WTC11 (cell line): Measurements from ENCODE around the gene SERPING1. TPM values are rescaled to one million over a fixed set of nuclear protein-coding genes. Genes with fewer than 3 reads are reported as not detected.

ENCODE experiments used
- ATAC-seq: fragments of 200-7000 bp; cut with Tn5 transposase; 2 replicates; pipeline ENCODE4 v1.10.0; 2021; ENCODE audit warnings: mild to moderate bottlenecking, moderate library complexity
- CTCF ChIA-PET: fragments of 300-600 bp; sonication (Branson Sonifier 250); formaldehyde crosslinking; loops from one replicate; lab custom pipeline; 2021; ENCODE audit warnings: antibody characterized with exemption; lab: Charles Lee
- POLR2A ChIA-PET: fragments of 350-600 bp; sonication (Branson Sonifier 250); formaldehyde crosslinking; loops from one replicate; lab custom pipeline; 2021; ENCODE audit warnings: antibody characterized with exemption; lab: Charles Lee
- DNase-seq: peaks from one replicate; pipeline ENCODE4 v3.0.0; 2021; ENCODE audit warnings: low spot score
- H3K27ac Mint-ChIP-seq: 2 replicates; pipeline ENCODE4 v1.8.0; 2021; ENCODE audit warnings: mixed read lengths
- H3K27me3 Mint-ChIP-seq: 2 replicates; pipeline ENCODE4 v1.8.0; 2021; ENCODE audit warnings: low read depth, mild to moderate bottlenecking, moderate library complexity, mixed read lengths
- H3K36me3 Mint-ChIP-seq: 2 replicates; pipeline ENCODE4 v1.8.0; 2021; ENCODE audit warnings: mixed read lengths
- H3K4me1 Mint-ChIP-seq: 2 replicates; pipeline ENCODE4 v1.8.0; 2022; ENCODE audit warnings: mixed read lengths
- H3K4me3 Mint-ChIP-seq: 2 replicates; pipeline ENCODE4 v1.8.0; 2021; ENCODE audit warnings: mild to moderate bottlenecking, moderate library complexity, mixed read lengths
- H3K9me3 Mint-ChIP-seq: 2 replicates; pipeline ENCODE4 v1.8.0; 2021; ENCODE audit warnings: mixed read lengths
- ATF1 ChIP-seq: sonication (generic); formaldehyde crosslinking; IDR thresholded peaks from 2 replicates; pipeline ENCODE4 v1.8.1; 2023; ENCODE audit warnings: mild to moderate bottlenecking, moderate library complexity, missing genetic modification reagents
- ATF6 ChIP-seq: sonication (generic); formaldehyde crosslinking; IDR thresholded peaks from 2 replicates; pipeline ENCODE4 v1.8.1; 2023; ENCODE audit warnings: mild to moderate bottlenecking, missing genetic modification reagents
- CBFB ChIP-seq: sonication (generic); formaldehyde crosslinking; IDR thresholded peaks from 2 replicates; pipeline ENCODE4 v1.8.1; 2022; ENCODE audit warnings: mild to moderate bottlenecking, low read depth, missing genetic modification reagents
- CREB1 ChIP-seq: sonication (generic); formaldehyde crosslinking; IDR thresholded peaks from 2 replicates; pipeline ENCODE4 v1.8.0; 2023; ENCODE audit warnings: mild to moderate bottlenecking, missing genetic modification reagents
- EMX1 ChIP-seq: fragments of 250-450 bp; sonication (Bioruptor Pico); IDR thresholded peaks from 2 replicates; pipeline ENCODE4 v1.8.0; 2021; ENCODE audit warnings: mild to moderate bottlenecking
- ERG ChIP-seq: fragments of 250-450 bp; sonication (Bioruptor Pico); IDR thresholded peaks from 2 replicates; pipeline ENCODE4 v1.8.0; 2021; ENCODE audit warnings: mild to moderate bottlenecking
- FOXJ3 ChIP-seq: sonication (generic); formaldehyde crosslinking; IDR thresholded peaks from 2 replicates; pipeline ENCODE4 v1.9.0; 2021; ENCODE audit warnings: missing genetic modification reagents, mild to moderate bottlenecking, borderline replicate concordance
- FOXK1 ChIP-seq: sonication (generic); formaldehyde crosslinking; IDR thresholded peaks from 2 replicates; pipeline ENCODE4 v1.8.0; 2022; ENCODE audit warnings: mild to moderate bottlenecking, moderate library complexity, missing genetic modification reagents
- GABPB1 ChIP-seq: sonication (generic); formaldehyde crosslinking; IDR thresholded peaks from 2 replicates; pipeline ENCODE4 v1.8.1; 2023; ENCODE audit warnings: mild to moderate bottlenecking, missing genetic modification reagents
- HMGA2 ChIP-seq: fragments of 250-450 bp; sonication (Bioruptor Pico); IDR thresholded peaks from 2 replicates; pipeline ENCODE4 v1.4.0; 2021; ENCODE audit warnings: mild to moderate bottlenecking, moderate library complexity
- JAZF1 ChIP-seq: fragments of 250-450 bp; sonication (Bioruptor Pico); IDR thresholded peaks from 2 replicates; pipeline ENCODE4 v1.9.0; 2021; ENCODE audit warnings: moderate library complexity, mild to moderate bottlenecking, inconsistent platforms
- KAT7 ChIP-seq: sonication (generic); formaldehyde crosslinking; IDR thresholded peaks from 2 replicates; pipeline ENCODE4 v1.8.1; 2023; ENCODE audit warnings: missing genetic modification reagents, mild to moderate bottlenecking, borderline replicate concordance
- NFATC4 ChIP-seq: fragments of 250-450 bp; sonication (Bioruptor Pico); IDR thresholded peaks from 2 replicates; pipeline ENCODE4 v1.9.0; 2021; ENCODE audit warnings: mild to moderate bottlenecking
- NR1H2 ChIP-seq: sonication (generic); formaldehyde crosslinking; IDR thresholded peaks from 2 replicates; pipeline ENCODE4 v1.9.0; 2021; ENCODE audit warnings: mild to moderate bottlenecking, moderate library complexity, missing genetic modification reagents
- TCF7 ChIP-seq: sonication (generic); formaldehyde crosslinking; IDR thresholded peaks from 2 replicates; pipeline ENCODE4 v1.8.0; 2022; ENCODE audit warnings: mild to moderate bottlenecking, low read depth, missing genetic modification reagents, moderate library complexity
- TP53 ChIP-seq: sonication (generic); formaldehyde crosslinking; IDR thresholded peaks from 2 replicates; pipeline ENCODE4 v1.8.1; 2023; ENCODE audit warnings: mild to moderate bottlenecking, missing genetic modification reagents
- ZNF416 ChIP-seq: fragments of 250-450 bp; sonication (Bioruptor Pico); IDR thresholded peaks from 2 replicates; pipeline ENCODE4 v1.9.0; 2021; ENCODE audit warnings: mild to moderate bottlenecking, inconsistent platforms
- ZNF423 ChIP-seq: fragments of 250-450 bp; sonication (Bioruptor Pico); IDR thresholded peaks from 2 replicates; pipeline ENCODE4 v2.1.2; 2022; ENCODE audit warnings: mild to moderate bottlenecking, moderate library complexity
- ZNF671 ChIP-seq: fragments of 250-450 bp; sonication (Bioruptor Pico); IDR thresholded peaks from 2 replicates; pipeline ENCODE4 v1.8.0; 2021; ENCODE audit warnings: mild to moderate bottlenecking
- total RNA-seq: library from RNA; stranded (reverse); gene quantifications from 3 replicates; pipeline ENCODE4 v1.2.3, GENCODE V29; 2021
- TF ChIP-seq, protein P1 (sequence below): sonication (generic); formaldehyde crosslinking; conservative IDR thresholded peaks from 2 replicates; pipeline ENCODE4 v1.8.1; 2022; ENCODE audit warnings: mild to moderate bottlenecking, missing genetic modification reagents
- TF ChIP-seq, protein P2 (sequence below): sonication (generic); formaldehyde crosslinking; IDR thresholded peaks from 2 replicates; pipeline ENCODE4 v1.8.0; 2022; ENCODE audit warnings: mild to moderate bottlenecking, missing genetic modification reagents
- TF ChIP-seq, protein P3 (sequence below): fragments of 250-450 bp; sonication (Bioruptor Pico); IDR thresholded peaks from 2 replicates; pipeline ENCODE4 v1.9.0; 2021; ENCODE audit warnings: mild to moderate bottlenecking
- TF ChIP-seq, protein P4 (sequence below): sonication (generic); formaldehyde crosslinking; IDR thresholded peaks from 2 replicates; pipeline ENCODE4 v1.8.0; 2022; ENCODE audit warnings: missing genetic modification reagents
- TF ChIP-seq, protein P5 (sequence below): fragments of 200-600 bp; IDR thresholded peaks from 2 replicates; pipeline ENCODE4 v1.8.0; 2022; ENCODE audit warnings: antibody characterized with exemption

Gene SERPING1
- total RNA-seq, 1 experiment from 2014 or later = 49.1 TPM

- Mint-ChIP-seq H3K36me3 (no peaks in the 10 kb centered on the region), H3K4me1 (peaks cover 60% of the 10 kb centered on the region), H3K9me3 (no peaks in the 10 kb centered on the region), H3K4me3 (no peak overlapping the region), H3K27me3 (peaks cover 76% of the 10 kb centered on the region), H3K27ac (no peak overlapping the region)
- DNase-seq (no peak), ATAC-seq (no peak)
- no peak for TF ChIP-seq CREB1
- no peak for TF ChIP-seq CBFB (CRISPR knock-in tag)
- TF ChIP-seq NR1H2 (CRISPR knock-in tag) = no peak
- TF ChIP-seq TP53 (CRISPR knock-in tag) = no peak
- peak; percentile 51 for TF ChIP-seq EMX1 (CRISPR knock-in tag)
- TF ChIP-seq, protein P1, sequence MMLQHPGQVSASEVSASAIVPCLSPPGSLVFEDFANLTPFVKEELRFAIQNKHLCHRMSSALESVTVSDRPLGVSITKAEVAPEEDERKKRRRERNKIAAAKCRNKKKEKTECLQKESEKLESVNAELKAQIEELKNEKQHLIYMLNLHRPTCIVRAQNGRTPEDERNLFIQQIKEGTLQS (CRISPR knock-in tag) = no peak
- peak; percentile 84; the same call in 1 of the 2 replicates for TF ChIP-seq NFATC4 (CRISPR knock-in tag)
- TF ChIP-seq KAT7 (CRISPR knock-in tag) = no peak
- TF ChIP-seq GABPB1 (CRISPR knock-in tag) = no peak
- no peak for TF ChIP-seq JAZF1 (CRISPR knock-in tag)
- TF ChIP-seq ATF1 (CRISPR knock-in tag) = no peak
- TF ChIP-seq, protein P2, sequence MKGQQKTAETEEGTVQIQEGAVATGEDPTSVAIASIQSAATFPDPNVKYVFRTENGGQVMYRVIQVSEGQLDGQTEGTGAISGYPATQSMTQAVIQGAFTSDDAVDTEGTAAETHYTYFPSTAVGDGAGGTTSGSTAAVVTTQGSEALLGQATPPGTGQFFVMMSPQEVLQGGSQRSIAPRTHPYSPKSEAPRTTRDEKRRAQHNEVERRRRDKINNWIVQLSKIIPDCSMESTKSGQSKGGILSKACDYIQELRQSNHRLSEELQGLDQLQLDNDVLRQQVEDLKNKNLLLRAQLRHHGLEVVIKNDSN (CRISPR knock-in tag) = no peak
- TF ChIP-seq ATF6 = no peak
- no peak for TF ChIP-seq ZNF671 (CRISPR knock-in tag)
- TF ChIP-seq, protein P3, sequence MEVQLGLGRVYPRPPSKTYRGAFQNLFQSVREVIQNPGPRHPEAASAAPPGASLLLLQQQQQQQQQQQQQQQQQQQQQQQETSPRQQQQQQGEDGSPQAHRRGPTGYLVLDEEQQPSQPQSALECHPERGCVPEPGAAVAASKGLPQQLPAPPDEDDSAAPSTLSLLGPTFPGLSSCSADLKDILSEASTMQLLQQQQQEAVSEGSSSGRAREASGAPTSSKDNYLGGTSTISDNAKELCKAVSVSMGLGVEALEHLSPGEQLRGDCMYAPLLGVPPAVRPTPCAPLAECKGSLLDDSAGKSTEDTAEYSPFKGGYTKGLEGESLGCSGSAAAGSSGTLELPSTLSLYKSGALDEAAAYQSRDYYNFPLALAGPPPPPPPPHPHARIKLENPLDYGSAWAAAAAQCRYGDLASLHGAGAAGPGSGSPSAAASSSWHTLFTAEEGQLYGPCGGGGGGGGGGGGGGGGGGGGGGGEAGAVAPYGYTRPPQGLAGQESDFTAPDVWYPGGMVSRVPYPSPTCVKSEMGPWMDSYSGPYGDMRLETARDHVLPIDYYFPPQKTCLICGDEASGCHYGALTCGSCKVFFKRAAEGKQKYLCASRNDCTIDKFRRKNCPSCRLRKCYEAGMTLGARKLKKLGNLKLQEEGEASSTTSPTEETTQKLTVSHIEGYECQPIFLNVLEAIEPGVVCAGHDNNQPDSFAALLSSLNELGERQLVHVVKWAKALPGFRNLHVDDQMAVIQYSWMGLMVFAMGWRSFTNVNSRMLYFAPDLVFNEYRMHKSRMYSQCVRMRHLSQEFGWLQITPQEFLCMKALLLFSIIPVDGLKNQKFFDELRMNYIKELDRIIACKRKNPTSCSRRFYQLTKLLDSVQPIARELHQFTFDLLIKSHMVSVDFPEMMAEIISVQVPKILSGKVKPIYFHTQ (CRISPR knock-in tag) = peak; percentile 37; the same call in 1 of the 2 replicates
- peak; percentile 19; the same call in 1 of the 2 replicates for TF ChIP-seq ZNF416 (CRISPR knock-in tag)
- TF ChIP-seq ERG (CRISPR knock-in tag) = peak; percentile 38; the same call in 1 of the 2 replicates
- TF ChIP-seq TCF7 = no peak
- TF ChIP-seq, protein P4, sequence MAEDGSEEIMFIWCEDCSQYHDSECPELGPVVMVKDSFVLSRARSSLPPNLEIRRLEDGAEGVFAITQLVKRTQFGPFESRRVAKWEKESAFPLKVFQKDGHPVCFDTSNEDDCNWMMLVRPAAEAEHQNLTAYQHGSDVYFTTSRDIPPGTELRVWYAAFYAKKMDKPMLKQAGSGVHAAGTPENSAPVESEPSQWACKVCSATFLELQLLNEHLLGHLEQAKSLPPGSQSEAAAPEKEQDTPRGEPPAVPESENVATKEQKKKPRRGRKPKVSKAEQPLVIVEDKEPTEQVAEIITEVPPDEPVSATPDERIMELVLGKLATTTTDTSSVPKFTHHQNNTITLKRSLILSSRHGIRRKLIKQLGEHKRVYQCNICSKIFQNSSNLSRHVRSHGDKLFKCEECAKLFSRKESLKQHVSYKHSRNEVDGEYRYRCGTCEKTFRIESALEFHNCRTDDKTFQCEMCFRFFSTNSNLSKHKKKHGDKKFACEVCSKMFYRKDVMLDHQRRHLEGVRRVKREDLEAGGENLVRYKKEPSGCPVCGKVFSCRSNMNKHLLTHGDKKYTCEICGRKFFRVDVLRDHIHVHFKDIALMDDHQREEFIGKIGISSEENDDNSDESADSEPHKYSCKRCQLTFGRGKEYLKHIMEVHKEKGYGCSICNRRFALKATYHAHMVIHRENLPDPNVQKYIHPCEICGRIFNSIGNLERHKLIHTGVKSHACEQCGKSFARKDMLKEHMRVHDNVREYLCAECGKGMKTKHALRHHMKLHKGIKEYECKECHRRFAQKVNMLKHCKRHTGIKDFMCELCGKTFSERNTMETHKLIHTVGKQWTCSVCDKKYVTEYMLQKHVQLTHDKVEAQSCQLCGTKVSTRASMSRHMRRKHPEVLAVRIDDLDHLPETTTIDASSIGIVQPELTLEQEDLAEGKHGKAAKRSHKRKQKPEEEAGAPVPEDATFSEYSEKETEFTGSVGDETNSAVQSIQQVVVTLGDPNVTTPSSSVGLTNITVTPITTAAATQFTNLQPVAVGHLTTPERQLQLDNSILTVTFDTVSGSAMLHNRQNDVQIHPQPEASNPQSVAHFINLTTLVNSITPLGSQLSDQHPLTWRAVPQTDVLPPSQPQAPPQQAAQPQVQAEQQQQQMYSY (CRISPR knock-in tag) = no peak
- TF ChIP-seq, protein P5, sequence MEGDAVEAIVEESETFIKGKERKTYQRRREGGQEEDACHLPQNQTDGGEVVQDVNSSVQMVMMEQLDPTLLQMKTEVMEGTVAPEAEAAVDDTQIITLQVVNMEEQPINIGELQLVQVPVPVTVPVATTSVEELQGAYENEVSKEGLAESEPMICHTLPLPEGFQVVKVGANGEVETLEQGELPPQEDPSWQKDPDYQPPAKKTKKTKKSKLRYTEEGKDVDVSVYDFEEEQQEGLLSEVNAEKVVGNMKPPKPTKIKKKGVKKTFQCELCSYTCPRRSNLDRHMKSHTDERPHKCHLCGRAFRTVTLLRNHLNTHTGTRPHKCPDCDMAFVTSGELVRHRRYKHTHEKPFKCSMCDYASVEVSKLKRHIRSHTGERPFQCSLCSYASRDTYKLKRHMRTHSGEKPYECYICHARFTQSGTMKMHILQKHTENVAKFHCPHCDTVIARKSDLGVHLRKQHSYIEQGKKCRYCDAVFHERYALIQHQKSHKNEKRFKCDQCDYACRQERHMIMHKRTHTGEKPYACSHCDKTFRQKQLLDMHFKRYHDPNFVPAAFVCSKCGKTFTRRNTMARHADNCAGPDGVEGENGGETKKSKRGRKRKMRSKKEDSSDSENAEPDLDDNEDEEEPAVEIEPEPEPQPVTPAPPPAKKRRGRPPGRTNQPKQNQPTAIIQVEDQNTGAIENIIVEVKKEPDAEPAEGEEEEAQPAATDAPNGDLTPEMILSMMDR = no peak
- no peak for TF ChIP-seq FOXK1 (CRISPR knock-in tag)
- TF ChIP-seq FOXJ3 (CRISPR knock-in tag) = no peak
- no peak for TF ChIP-seq ZNF423 (CRISPR knock-in tag)
- no peak for TF ChIP-seq HMGA2 (CRISPR knock-in tag)
- CTCF ChIA-PET = interaction anchor here (0.7 to 0.9 kb wide), 2 partner anchors 11 to 83 kb away, joined by 4 to 5 read pairs; partner anchors contain the start of gene UBE2L6
- POLR2A ChIA-PET = interaction anchor here (0.7 to 0.9 kb wide), 2 partner anchors 12 to 108 kb away, joined by 3 read pairs; no protein-coding TSS in a partner anchor
These were observed 53.9 kb downstream of the SERPING1 start for GRCh38 chr11:57651408-57651807.
